DND-41 (cell line): ENCODE measurements around the gene MPP2.

Experiments used
- EZH2 ChIP-seq: IDR thresholded peaks from 3 replicates; pipeline ENCODE4 v1.6.1; 2012; ENCODE audit warnings: borderline replicate concordance, low read depth, mild to moderate bottlenecking, moderate library complexity, low read length, inconsistent platforms; ENCODE audit not compliant: severe bottlenecking
- TF ChIP-seq, protein P1 (sequence below): IDR thresholded peaks from 2 replicates; pipeline ENCODE4 v1.5.1; 2012; ENCODE audit warnings: borderline replicate concordance, low read length, moderate library complexity, mild to moderate bottlenecking; ENCODE audit not compliant: poor library complexity, severe bottlenecking; ENCODE audit errors: extremely low read depth

GRCh38 chr17:43873815-43874214, 33.5 kb downstream of the MPP2 start:
- TF ChIP-seq, protein P1, sequence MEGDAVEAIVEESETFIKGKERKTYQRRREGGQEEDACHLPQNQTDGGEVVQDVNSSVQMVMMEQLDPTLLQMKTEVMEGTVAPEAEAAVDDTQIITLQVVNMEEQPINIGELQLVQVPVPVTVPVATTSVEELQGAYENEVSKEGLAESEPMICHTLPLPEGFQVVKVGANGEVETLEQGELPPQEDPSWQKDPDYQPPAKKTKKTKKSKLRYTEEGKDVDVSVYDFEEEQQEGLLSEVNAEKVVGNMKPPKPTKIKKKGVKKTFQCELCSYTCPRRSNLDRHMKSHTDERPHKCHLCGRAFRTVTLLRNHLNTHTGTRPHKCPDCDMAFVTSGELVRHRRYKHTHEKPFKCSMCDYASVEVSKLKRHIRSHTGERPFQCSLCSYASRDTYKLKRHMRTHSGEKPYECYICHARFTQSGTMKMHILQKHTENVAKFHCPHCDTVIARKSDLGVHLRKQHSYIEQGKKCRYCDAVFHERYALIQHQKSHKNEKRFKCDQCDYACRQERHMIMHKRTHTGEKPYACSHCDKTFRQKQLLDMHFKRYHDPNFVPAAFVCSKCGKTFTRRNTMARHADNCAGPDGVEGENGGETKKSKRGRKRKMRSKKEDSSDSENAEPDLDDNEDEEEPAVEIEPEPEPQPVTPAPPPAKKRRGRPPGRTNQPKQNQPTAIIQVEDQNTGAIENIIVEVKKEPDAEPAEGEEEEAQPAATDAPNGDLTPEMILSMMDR = no peak
- TF ChIP-seq EZH2 = no peak
